ENCODE measurements around the gene CCDC78.

Gene CCDC78

GRCh38 chr16:720447-720989 is 5.7 kb downstream of the CCDC78 start:
- TF ChIP-seq FOXA1 (IDR thresholded peaks at IDR 0.05) (no peak), L3MBTL2 (conservative IDR thresholded peaks at IDR 0.05) (no peak; the same call in 1 of the 2 replicates), BHLHE40 (IDR thresholded peaks at IDR 0.05; ENCODE audit: borderline replicate concordance) (no peak), FOXM1 (IDR thresholded peaks at IDR 0.05; ENCODE audit: borderline replicate concordance) (no peak), LEF1 (IDR thresholded peaks at IDR 0.05; ENCODE audit: borderline replicate concordance) (no peak), CTBP1 (IDR thresholded peaks at IDR 0.05; ENCODE audit: borderline replicate concordance) (no peak), NFRKB (IDR thresholded peaks at IDR 0.05) (no peak), ARNT (IDR thresholded peaks at IDR 0.05) (no peak), HDGF (IDR thresholded peaks at IDR 0.05; ENCODE audit: borderline replicate concordance) (no peak), FOXK2 (IDR thresholded peaks at IDR 0.05) (no peak), ELF4 (IDR thresholded peaks at IDR 0.05) (no peak), ZNF384 (IDR thresholded peaks at IDR 0.05) (no peak), TARDBP (IDR thresholded peaks at IDR 0.05) (no peak), SP1 (IDR thresholded peaks at IDR 0.05) (no peak), SUZ12 (IDR thresholded peaks at IDR 0.05) (no peak)
- TF ChIP-seq, protein P1, sequence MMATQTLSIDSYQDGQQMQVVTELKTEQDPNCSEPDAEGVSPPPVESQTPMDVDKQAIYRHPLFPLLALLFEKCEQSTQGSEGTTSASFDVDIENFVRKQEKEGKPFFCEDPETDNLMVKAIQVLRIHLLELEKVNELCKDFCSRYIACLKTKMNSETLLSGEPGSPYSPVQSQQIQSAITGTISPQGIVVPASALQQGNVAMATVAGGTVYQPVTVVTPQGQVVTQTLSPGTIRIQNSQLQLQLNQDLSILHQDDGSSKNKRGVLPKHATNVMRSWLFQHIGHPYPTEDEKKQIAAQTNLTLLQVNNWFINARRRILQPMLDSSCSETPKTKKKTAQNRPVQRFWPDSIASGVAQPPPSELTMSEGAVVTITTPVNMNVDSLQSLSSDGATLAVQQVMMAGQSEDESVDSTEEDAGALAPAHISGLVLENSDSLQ (IDR thresholded peaks at IDR 0.05) = no peak
- ChIA-PET CTCF (interaction anchor here (0.7 to 2.8 kb wide), 6 partner anchors 11 to 84 kb away, joined by 3 to 7 read pairs (median 4); partner anchors contain the start of gene CIAO3), POLR2A (interaction anchor here (0.5 to 4.1 kb wide), 21 partner anchors 8 to 79 kb away, joined by 3 to 47 read pairs (median 7); partner anchors contain the start of genes CHTF18, CIAO3, JMJD8 and MSLN)
- DNase-seq (ENCODE audit: extremely low spot score) = no peak

- CTCF ChIA-PET = interaction anchor here (0.7 to 2.8 kb wide), 7 partner anchors 8 to 85 kb away, joined by 3 to 7 read pairs (median 4); partner anchors contain the start of gene CIAO3
- TF ChIP-seq LEF1 (IDR thresholded peaks at IDR 0.05; ENCODE audit: borderline replicate concordance) (no peak), ZNF384 (IDR thresholded peaks at IDR 0.05) (no peak), HDGF (IDR thresholded peaks at IDR 0.05; ENCODE audit: borderline replicate concordance) (no peak), ELF4 (IDR thresholded peaks at IDR 0.05) (no peak), FOXK2 (IDR thresholded peaks at IDR 0.05) (no peak), ARNT (IDR thresholded peaks at IDR 0.05) (no peak), SUZ12 (IDR thresholded peaks at IDR 0.05) (no peak), NFRKB (IDR thresholded peaks at IDR 0.05) (no peak)
- POLR2A ChIA-PET = interaction anchor here (0.5 to 4.1 kb wide), 15 partner anchors 10 to 79 kb away, joined by 3 to 47 read pairs (median 7); partner anchors contain the start of genes CHTF18, CIAO3, RPUSD1 and STUB1
- no peak for DNase-seq (ENCODE audit: extremely low spot score)
Observed at GRCh38 chr16:719815-720446, 6.3 kb downstream of the CCDC78 start.

DNA sequence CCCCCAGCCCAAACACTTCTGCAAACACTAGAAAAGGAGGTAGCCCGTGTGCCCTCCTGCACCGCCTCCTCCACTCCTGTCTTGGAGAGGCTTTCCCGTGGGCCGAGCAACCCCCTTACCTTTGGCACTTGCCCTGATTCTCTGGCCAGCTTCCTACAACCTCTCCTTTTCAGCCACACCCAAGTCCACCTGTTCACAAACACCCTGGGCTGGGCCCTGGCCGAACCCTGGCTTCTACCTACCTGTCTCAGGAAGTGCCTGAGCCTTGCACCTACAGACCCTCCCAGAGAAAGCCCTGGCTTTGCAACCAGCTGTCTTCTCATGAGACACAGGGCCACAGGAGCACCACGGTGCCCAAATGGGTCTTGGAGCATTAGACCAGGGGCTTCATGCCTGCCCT is 7.3 kb downstream of the CCDC78 start:
- ChIA-PET CTCF (interaction anchor here (0.6 to 2.8 kb wide), 2 partner anchors 9 to 612 kb away, joined by 3 to 7 read pairs; no protein-coding TSS in a partner anchor), POLR2A (interaction anchor here (1.4 to 4.1 kb wide), 3 partner anchors 11 to 69 kb away, joined by 4 to 47 read pairs (median 34); partner anchors contain the start of genes CHTF18 and RPUSD1)
- TF ChIP-seq CTBP1 (IDR thresholded peaks at IDR 0.05; ENCODE audit: borderline replicate concordance) (no peak), ELF4 (IDR thresholded peaks at IDR 0.05) (no peak), FOXA1 (IDR thresholded peaks at IDR 0.05) (no peak)
- TF ChIP-seq, protein P1 (IDR thresholded peaks at IDR 0.05) = no peak
- DNase-seq (ENCODE audit: extremely low spot score) = no peak

DNA sequence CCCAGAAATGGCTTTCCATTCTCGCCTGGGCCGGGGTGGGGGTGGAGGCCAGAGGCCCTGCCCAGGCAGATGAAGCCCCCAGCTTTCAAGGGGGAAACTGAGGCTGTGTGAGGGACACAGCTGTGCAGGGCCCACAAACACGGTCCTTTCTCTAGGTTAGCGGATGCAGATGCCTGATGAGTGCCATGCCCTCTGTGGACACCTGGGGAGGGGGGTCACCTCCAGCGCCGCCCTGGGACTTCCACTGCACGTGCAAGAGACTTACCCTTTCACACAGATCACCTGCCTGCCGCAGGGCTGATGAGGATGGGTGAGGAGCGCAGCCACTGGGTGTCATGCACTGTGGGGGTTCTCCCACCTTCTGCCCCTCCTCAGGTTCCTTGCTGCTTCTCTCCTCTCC is 7.9 kb downstream of the CCDC78 start:
- CTCF ChIA-PET = interaction anchor here (0.6 kb wide), 1 partner anchor 611 kb away, joined by 3 read pairs; no protein-coding TSS in a partner anchor
- DNase-seq (ENCODE audit: extremely low spot score) = no peak
- POLR2A ChIA-PET = no interaction called here
- TF ChIP-seq CTBP1 (IDR thresholded peaks at IDR 0.05; ENCODE audit: borderline replicate concordance) (no peak), L3MBTL2 (conservative IDR thresholded peaks at IDR 0.05) (no peak), BHLHE40 (IDR thresholded peaks at IDR 0.05; ENCODE audit: borderline replicate concordance) (no peak), SP1 (IDR thresholded peaks at IDR 0.05) (no peak), SUZ12 (IDR thresholded peaks at IDR 0.05) (no peak), HDGF (IDR thresholded peaks at IDR 0.05; ENCODE audit: borderline replicate concordance) (no peak), FOXK2 (IDR thresholded peaks at IDR 0.05) (no peak)

DNA sequence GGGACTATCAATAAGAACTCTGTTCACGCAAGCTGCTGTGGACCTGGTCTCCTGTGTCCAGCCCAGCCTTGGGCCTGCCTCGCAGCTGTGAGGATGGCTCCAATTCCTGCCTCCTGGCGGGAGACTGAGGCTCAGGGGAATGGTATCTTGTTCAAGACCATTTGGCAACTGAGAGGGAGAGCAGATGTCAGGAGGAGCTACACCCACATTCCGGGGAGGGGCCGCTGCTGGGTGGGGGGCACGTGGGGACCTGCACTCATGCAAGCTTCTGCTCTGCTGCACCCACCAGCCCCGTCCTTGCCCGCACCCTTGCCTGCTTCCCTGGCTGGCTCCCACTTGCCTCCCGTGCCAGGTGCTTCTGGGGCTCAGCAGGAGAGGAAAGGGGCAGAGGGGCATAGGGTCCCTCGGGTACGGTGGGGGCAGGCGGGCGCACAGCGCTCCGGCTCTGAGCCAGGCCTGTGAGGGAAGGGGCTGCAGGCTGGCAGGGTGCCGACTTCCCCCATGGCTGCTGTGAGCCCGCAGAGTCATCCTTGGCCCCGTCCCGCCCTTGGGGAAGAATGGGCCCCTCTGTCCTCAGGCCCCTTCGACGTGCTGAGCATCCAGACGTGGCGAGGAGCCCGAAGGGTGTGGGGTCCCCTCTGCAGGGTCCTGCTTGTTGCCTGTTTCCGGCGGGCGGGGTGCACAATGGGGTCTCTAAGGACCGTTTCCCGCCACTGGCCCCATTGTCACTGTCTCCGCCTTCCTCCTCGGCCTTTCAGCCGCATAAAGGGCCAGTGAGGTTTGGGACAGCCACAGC is 8.6 kb downstream of the CCDC78 start:
- DNase-seq (ENCODE audit: extremely low spot score) = no peak
- POLR2A ChIA-PET = interaction anchor here (3.0 to 4.0 kb wide), 2 partner anchors 9 to 70 kb away, joined by 17 to 27 read pairs; partner anchors contain the start of genes CCDC78, CHTF18, HAGHL and RPUSD1
- TF ChIP-seq TARDBP (IDR thresholded peaks at IDR 0.05) (no peak), HDGF (IDR thresholded peaks at IDR 0.05; ENCODE audit: borderline replicate concordance) (no peak), CTBP1 (IDR thresholded peaks at IDR 0.05; ENCODE audit: borderline replicate concordance) (no peak), FOXM1 (IDR thresholded peaks at IDR 0.05; ENCODE audit: borderline replicate concordance) (no peak), ELF4 (IDR thresholded peaks at IDR 0.05) (no peak), ARNT (IDR thresholded peaks at IDR 0.05) (no peak), FOXA1 (IDR thresholded peaks at IDR 0.05) (no peak), NFRKB (IDR thresholded peaks at IDR 0.05) (no peak), L3MBTL2 (conservative IDR thresholded peaks at IDR 0.05) (no peak), SUZ12 (IDR thresholded peaks at IDR 0.05) (no peak), SP1 (IDR thresholded peaks at IDR 0.05) (no peak), BHLHE40 (IDR thresholded peaks at IDR 0.05; ENCODE audit: borderline replicate concordance) (no peak)
- CTCF ChIA-PET = no interaction called here

Measured in HEK293T (cell line).